NCI-H1105 (cell line): ENCODE measurements around the gene GINS3.

ENCODE experiments used
- DNase-seq: peaks from one replicate; lab custom pipeline; 2025; lab: John Stamatoyannopoulos, UW

Gene GINS3

GRCh38 chr16:58425756-58426494, 33.7 kb downstream of the GINS3 start:
- no peak for DNase-seq

GRCh38 chr16:58426966-58427365, 34.7 kb downstream of the GINS3 start:
- DNase-seq, result no peak

- no peak for DNase-seq
Measured at GRCh38 chr16:58428621-58429542, 36.6 kb downstream of the GINS3 start.

- DNase-seq, result no peak
Measured at GRCh38 chr16:58430718-58431117, 38.4 kb downstream of the GINS3 start.

- no peak for DNase-seq
Measured at GRCh38 chr16:58433569-58433951, 41.3 kb downstream of the GINS3 start.

GRCh38 chr16:58435779-58436178, 43.5 kb downstream of the GINS3 start:
- DNase-seq, result no peak

GRCh38 chr16:58440131-58440530, 47.9 kb downstream of the GINS3 start:
- DNase-seq, result no peak

GRCh38 chr16:58442547-58442946, 50.3 kb downstream of the GINS3 start:
- DNase-seq, result no peak

- no peak for DNase-seq
Measured at GRCh38 chr16:58443783-58444182, 51.5 kb downstream of the GINS3 start.

- DNase-seq, result no peak
Measured at GRCh38 chr16:58444265-58444664, 52.0 kb downstream of the GINS3 start.

- DNase-seq, result no peak
Measured at GRCh38 chr16:58448890-58449289, 56.6 kb downstream of the GINS3 start.

- DNase-seq, result no peak
Measured at GRCh38 chr16:58449306-58449705, 57.0 kb downstream of the GINS3 start.

- no peak for DNase-seq
Measured at GRCh38 chr16:58449768-58450167, 57.5 kb downstream of the GINS3 start.

- DNase-seq, result no peak
Measured at GRCh38 chr16:58450590-58450989, 58.3 kb downstream of the GINS3 start.

GRCh38 chr16:58451265-58451689, 59.0 kb downstream of the GINS3 start:
- no peak for DNase-seq

GRCh38 chr16:58451945-58452401, 59.7 kb downstream of the GINS3 start:
- no peak for DNase-seq

- no peak for DNase-seq
Measured at GRCh38 chr16:58452640-58453039, 60.4 kb downstream of the GINS3 start.

GRCh38 chr16:58454178-58454577, 61.9 kb downstream of the GINS3 start:
- no peak for DNase-seq

GRCh38 chr16:58454856-58455255, 62.6 kb downstream of the GINS3 start:
- no peak for DNase-seq
